GM19324 (cell line): Measurements from ENCODE around the gene ARHGEF39.

ENCODE experiments used
- ATAC-seq: cut with Tn5 transposase; IDR thresholded peaks from one replicate; pipeline ENCODE4 v1.9.1; 2021; ENCODE audit warnings: mild to moderate bottlenecking, moderate library complexity; ENCODE audit not compliant: unreplicated experiment, low FRiP score

Gene ARHGEF39

DNA sequence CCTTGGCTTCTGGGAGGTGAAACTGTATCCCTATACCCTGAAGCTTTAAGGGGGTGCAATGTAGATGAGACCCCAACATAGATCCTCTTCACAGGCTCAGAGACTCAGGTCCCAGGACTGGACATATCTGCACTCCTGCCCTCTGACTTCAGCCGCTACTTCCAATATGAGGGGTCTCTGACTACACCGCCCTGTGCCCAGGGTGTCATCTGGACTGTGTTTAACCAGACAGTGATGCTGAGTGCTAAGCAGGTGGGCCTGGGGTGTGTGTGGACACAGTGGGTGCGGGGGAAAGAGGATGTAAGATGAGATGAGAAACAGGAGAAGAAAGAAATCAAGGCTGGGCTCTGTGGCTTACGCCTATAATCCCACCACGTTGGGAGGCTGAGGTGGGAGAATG is 14.1 kb upstream of the ARHGEF39 start:
- ATAC-seq: no peak

DNA sequence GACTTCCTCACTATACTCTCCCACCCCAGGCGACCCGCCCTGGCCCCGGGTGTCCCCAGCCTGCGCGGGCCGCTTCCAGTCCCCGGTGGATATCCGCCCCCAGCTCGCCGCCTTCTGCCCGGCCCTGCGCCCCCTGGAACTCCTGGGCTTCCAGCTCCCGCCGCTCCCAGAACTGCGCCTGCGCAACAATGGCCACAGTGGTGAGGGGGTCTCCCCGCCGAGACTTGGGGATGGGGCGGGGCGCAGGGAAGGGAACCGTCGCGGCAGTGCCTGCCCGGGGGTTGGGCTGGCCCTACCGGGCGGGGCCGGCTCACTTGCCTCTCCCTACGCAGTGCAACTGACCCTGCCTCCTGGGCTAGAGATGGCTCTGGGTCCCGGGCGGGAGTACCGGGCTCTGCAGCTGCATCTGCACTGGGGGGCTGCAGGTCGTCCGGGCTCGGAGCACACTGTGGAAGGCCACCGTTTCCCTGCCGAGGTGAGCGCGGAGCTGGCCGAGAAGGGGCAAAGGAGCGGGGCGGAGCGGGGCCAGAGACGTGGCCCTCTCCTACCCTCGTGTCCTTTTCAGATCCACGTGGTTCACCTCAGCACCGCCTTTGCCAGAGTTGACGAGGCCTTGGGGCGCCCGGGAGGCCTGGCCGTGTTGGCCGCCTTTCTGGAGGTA is 10.9 kb upstream of the ARHGEF39 start:
- no peak for ATAC-seq

GRCh38 chr9:35675204-35675603 is 10.2 kb upstream of the ARHGEF39 start:
- no peak for ATAC-seq

- no peak for ATAC-seq
These were observed 9.0 kb upstream of the ARHGEF39 start for GRCh38 chr9:35674025-35674361.

GRCh38 chr9:35673132-35674024 is 8.4 kb upstream of the ARHGEF39 start, which contains the start of gene CA9:
Gene CA9, plus strand, starts transcription at chr9:35673928. Its CDS starts 32 bp downstream, at chr9:35673960.
- no peak for ATAC-seq

- no peak for ATAC-seq
These were observed 4.5 kb upstream of the ARHGEF39 start for GRCh38 chr9:35669331-35670145.

DNA sequence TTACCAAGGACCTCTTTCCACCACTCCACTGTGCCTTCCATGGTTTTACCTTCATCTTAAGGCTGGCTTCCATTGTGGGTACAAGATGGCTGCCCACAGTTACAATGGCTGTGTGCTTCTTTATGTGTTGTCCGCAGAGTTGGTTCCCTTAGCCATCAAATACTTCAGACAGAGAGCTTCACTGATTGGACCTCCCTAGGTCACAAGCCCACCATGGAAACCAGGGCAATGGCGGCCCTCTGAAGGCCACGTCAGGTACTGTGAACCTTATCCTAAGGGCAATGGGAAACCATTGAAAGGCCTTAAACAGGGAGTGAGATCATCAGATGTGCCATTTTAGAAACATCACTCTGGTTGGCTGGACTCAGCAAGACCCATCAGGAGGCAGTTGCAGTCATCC is 2.9 kb upstream of the ARHGEF39 start:
- ATAC-seq: no peak

DNA sequence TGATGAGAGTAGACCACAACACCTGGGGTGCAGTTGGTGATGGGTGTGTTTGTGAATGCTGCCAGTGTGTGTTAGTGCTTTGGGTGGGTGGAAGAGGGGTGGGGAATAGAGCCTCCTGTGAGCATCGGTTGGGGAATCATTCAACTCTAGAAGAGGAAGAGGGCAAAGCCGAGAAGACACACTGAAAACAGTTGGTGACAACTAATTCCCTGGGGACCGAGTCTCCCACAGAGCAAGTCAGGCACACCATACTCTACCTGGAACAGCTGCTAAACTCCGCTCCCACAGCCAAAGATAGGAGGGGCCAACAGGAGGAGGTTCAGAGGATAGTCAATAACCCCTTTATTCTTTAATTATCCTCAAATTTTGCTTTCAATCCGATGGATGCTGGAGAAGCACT is 1.6 kb upstream of the ARHGEF39 start:
- ATAC-seq: no peak

DNA sequence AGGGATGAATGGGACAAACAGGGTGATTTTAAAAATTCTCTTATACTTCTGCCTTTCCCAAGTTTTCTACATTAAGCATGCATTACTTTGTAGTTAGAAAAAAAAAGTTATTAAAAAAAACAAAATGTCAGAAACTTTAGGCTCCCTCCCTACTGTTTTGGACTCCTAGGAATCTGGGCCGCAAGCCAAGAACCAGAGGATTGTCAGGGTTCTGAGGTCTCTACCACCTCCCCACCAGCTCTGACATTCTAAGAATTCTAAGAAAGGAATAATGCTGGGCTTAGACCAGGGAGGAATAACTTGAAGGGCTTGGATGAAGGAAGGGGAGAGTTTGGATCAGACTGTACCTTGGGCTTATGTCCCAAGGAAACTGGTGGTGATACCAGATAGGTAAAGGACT is 1.1 kb upstream of the ARHGEF39 start:
- ATAC-seq: no peak

GRCh38 chr9:35665471-35665818 is 450 bp upstream of the ARHGEF39 start:
- no peak for ATAC-seq

- no peak for ATAC-seq
These were observed 2.6 kb downstream of the ARHGEF39 start for GRCh38 chr9:35662437-35662836.

- ATAC-seq: no peak
These were observed 3.1 kb downstream of the ARHGEF39 start for GRCh38 chr9:35661756-35662350.

DNA sequence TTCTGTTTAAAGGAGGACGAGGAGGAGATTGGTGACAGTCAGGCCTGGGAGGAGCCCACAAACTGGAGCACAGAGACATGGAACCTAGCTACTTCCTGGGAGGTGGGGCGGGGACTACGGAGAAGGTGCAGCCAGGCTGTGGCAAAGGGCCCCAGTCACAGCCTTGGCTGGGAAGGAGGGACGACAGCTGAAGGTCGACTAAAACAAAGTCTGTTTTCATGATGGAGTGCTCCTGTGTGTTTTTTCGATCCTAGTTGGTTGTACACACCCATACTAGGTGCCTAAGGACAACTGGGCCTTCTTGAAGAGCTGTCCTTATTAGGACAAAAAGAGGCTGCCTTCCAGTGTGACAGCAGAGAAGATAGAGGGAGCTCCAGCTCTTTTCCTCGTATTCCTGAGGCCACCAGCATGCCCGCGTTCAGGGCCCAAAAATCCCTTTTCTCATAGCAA is 4.0 kb downstream of the ARHGEF39 start:
- ATAC-seq: no peak

DNA sequence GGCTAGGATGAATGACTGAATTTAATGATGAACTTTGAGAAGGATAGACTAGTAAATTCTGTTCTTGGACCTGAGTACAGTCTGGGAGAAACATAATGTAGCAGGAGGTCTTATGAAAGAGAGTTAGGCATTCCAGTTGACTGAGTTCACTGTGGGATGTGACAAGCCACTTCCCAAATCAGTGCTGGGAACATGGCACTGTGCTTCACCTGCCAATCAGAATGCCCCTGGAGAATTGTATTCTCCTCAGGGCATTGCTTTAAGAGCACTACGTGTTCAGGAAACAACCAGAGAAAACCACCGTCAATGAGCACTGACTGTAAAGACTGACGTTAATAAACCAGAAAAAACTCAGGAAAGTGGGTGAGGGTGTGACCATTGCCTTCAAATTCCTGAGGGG is 5.7 kb downstream of the ARHGEF39 start:
- no peak for ATAC-seq

GRCh38 chr9:35658968-35659220 is 6.1 kb downstream of the ARHGEF39 start:
- no peak for ATAC-seq

DNA sequence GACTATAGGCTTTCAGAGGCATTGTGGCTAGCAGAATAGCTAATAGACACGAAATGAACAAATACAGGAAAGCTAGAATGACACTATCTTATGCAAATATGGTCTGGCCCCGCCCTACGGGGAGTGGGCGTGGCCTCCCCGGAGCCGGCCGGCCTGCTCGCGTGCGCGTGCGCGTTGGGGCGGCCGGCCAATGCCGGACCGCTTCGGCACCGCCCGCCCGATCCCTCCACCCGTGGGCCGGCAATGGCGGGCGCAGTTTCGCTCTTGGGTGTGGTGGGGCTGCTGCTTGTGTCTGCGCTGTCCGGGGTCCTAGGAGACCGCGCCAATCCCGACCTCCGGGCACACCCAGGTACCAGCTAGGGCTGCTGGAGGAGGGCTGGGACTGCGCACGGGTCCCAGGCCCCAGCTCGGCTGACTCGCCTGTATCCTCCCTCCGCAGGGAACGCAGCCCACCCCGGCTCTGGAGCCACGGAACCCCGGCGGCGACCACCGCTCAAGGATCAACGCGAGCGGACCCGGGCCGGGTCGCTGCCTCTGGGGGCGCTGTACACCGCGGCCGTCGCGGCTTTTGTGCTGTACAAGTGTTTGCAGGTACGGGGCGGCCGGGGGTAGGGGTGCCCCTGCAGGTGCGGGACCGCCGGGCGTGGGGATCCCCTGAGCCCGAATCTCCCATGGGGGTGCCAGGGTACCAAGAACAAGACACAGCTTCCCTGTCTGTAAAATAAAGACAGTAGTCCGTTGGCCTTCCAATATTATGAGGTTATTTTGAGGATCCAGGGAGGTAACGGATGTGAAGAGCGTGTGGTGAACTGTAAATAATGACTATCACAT is 6.6 kb downstream of the ARHGEF39 start, which contains the start of gene CCDC107:
Gene CCDC107 (plus strand): TSS at position 156 of the 831 bp plus-strand sequence. CDS start 88 bp downstream, at position 244.
- peak; percentile 77 for ATAC-seq

GRCh38 chr9:35657546-35658136 is 7.4 kb downstream of the ARHGEF39 start, which contains the start of gene RMRP:
Gene RMRP, minus strand, starts transcription at chr9:35658019.
- ATAC-seq: peak; percentile 87

DNA sequence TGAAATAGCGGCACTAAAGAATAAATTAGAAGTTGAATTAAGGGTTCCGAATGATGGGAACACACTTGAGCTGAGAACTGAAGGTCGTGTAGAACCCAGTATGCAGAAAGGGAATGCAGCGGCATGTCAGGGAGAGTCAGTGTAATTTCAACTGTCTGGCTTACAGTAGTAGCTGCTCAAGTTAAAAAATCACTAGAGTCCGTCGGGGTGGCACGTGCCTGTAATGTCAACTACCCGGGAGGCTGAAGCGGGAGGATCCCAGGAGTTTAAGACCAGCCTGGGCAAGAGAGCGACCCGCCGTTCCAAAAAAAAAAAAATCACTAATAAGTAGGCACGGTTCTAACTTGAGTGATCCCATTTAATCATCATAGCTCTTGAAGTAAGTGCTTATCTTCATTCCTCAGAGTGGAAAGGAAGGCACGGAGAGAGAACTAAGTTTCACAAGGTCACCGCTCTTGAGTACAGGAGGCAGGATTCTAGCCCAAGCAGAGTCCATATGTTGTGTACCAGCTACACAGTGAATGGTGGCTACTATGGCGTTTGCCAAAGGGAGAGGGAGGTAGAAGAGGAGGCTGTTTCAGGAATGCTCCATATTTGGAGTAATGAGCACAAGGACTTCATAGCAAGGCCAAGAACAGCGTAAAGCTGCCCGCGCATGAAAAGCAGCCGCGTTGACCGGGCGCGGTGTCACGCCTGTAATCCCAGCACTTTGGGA is 8.0 kb downstream of the ARHGEF39 start:
- no peak for ATAC-seq

- no peak for ATAC-seq
These were observed 8.6 kb downstream of the ARHGEF39 start for GRCh38 chr9:35656348-35656747.
